ENCODE measurements around the gene FSTL4.

- TF ChIP-seq, protein P1, sequence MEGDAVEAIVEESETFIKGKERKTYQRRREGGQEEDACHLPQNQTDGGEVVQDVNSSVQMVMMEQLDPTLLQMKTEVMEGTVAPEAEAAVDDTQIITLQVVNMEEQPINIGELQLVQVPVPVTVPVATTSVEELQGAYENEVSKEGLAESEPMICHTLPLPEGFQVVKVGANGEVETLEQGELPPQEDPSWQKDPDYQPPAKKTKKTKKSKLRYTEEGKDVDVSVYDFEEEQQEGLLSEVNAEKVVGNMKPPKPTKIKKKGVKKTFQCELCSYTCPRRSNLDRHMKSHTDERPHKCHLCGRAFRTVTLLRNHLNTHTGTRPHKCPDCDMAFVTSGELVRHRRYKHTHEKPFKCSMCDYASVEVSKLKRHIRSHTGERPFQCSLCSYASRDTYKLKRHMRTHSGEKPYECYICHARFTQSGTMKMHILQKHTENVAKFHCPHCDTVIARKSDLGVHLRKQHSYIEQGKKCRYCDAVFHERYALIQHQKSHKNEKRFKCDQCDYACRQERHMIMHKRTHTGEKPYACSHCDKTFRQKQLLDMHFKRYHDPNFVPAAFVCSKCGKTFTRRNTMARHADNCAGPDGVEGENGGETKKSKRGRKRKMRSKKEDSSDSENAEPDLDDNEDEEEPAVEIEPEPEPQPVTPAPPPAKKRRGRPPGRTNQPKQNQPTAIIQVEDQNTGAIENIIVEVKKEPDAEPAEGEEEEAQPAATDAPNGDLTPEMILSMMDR (IDR thresholded peaks at IDR 0.05) = no peak
- TF ChIP-seq POLR2AphosphoS5 (IDR thresholded peaks at IDR 0.05) = no peak
- TF ChIP-seq POLR2A (IDR thresholded peaks at IDR 0.05; ENCODE audit: low read depth) = no peak
- no peak for TF ChIP-seq EP300 (IDR thresholded peaks at IDR 0.05)
Measured at GRCh38 chr5:133232911-133233310, 379.4 kb downstream of the FSTL4 start.
